Loucy (cell line): ENCODE measurements around the gene SLC25A14.

Source experiments
- H2AFZ ChIP-seq: fragments of 200-600 bp; sonication (generic); 2 replicates; pipeline ENCODE4 v1.6.0; 2016; ENCODE audit warnings: antibody characterized with exemption, mild to moderate bottlenecking, low read length, moderate library complexity
- H3F3A ChIP-seq: fragments of 200-600 bp; 2 replicates; pipeline ENCODE4 v1.6.0; 2016; ENCODE audit warnings: antibody characterized with exemption, low read depth, mild to moderate bottlenecking
- H3K27me3 ChIP-seq: fragments of 200-600 bp; sonication (generic); 2 replicates; pipeline ENCODE4 v1.6.1; 2014; ENCODE audit warnings: low read length, mild to moderate bottlenecking; ENCODE audit not compliant: insufficient read depth, poor library complexity, severe bottlenecking
- H3K36me3 ChIP-seq: fragments of 200-600 bp; sonication (generic); 2 replicates; pipeline ENCODE4 v1.6.1; 2016; ENCODE audit warnings: low read length; ENCODE audit not compliant: insufficient read depth
- H3K4me1 ChIP-seq: fragments of 200-600 bp; sonication (generic); 2 replicates; pipeline ENCODE4 v1.5.1; 2014; ENCODE audit warnings: low read length, mild to moderate bottlenecking; ENCODE audit not compliant: insufficient read depth, poor library complexity, severe bottlenecking
- H3K4me2 ChIP-seq: fragments of 200-600 bp; sonication (generic); 2 replicates; pipeline ENCODE4 v1.6.0; 2014; ENCODE audit warnings: antibody characterized with exemption, low read length, low read depth, mild to moderate bottlenecking; ENCODE audit not compliant: poor library complexity, severe bottlenecking
- H3K4me3 ChIP-seq: fragments of 200-600 bp; sonication (generic); 2 replicates; pipeline ENCODE4 v1.5.1; 2014; ENCODE audit warnings: low read length, mild to moderate bottlenecking, mixed read lengths; ENCODE audit not compliant: poor library complexity, severe bottlenecking
- H3K79me2 ChIP-seq: fragments of 200-600 bp; sonication (generic); 2 replicates; pipeline ENCODE4 v1.6.1; 2014; ENCODE audit warnings: low read length; ENCODE audit not compliant: insufficient read depth
- H3K9ac ChIP-seq: fragments of 200-600 bp; sonication (generic); 2 replicates; pipeline ENCODE4 v1.6.0; 2014; ENCODE audit warnings: mild to moderate bottlenecking, low read depth, low read length, moderate library complexity; ENCODE audit not compliant: poor library complexity, severe bottlenecking
- H3K9me2 ChIP-seq: fragments of 200-600 bp; sonication (generic); replicated peaks from 2 replicates; pipeline ENCODE4 v1.6.1; 2016; ENCODE audit warnings: low read depth, low read length, mixed read lengths
- H3K9me3 ChIP-seq: fragments of 200-600 bp; sonication (generic); 2 replicates; pipeline ENCODE4 v1.6.1; 2014; ENCODE audit warnings: mild to moderate bottlenecking, antibody characterized with exemption, low read length, low read depth; ENCODE audit not compliant: insufficient read depth
- H4K20me1 ChIP-seq: fragments of 200-600 bp; sonication (generic); 2 replicates; pipeline ENCODE4 v1.6.0; 2014; ENCODE audit warnings: antibody characterized with exemption, low read length, mild to moderate bottlenecking; ENCODE audit not compliant: insufficient read depth, poor library complexity, severe bottlenecking
- CTCF ChIP-seq: fragments of 200-600 bp; sonication (generic); conservative IDR thresholded peaks from 2 replicates; pipeline ENCODE4 v1.5.1; 2014; ENCODE audit warnings: mild to moderate bottlenecking, antibody characterized with exemption, low read length
- EZH2phosphoT487 ChIP-seq: fragments of 200-600 bp; IDR thresholded peaks from 2 replicates; pipeline ENCODE4 v1.6.1; 2018; ENCODE audit warnings: antibody characterized with exemption, mild to moderate bottlenecking, moderate library complexity, borderline replicate concordance

The SLC25A14 gene

GRCh38 chrX:130378024-130378669 lies 38.4 kb downstream of the SLC25A14 start:
- no peaks in the 10 kb centered on the region for H4K20me1 ChIP-seq
- no peak overlapping the region for H3K9ac ChIP-seq
- no peak overlapping the region for H2AFZ ChIP-seq
- no peaks in the 10 kb centered on the region for H3K79me2 ChIP-seq
- H3K9me2 ChIP-seq, result no peaks in the 10 kb centered on the region
- no peak overlapping the region for H3K4me3 ChIP-seq
- H3F3A ChIP-seq, result no peaks in the 10 kb centered on the region
- H3K9me3 ChIP-seq, result no peaks in the 10 kb centered on the region
- no peak overlapping the region for H3K4me2 ChIP-seq
- no peaks in the 10 kb centered on the region for H3K4me1 ChIP-seq
- no peaks in the 10 kb centered on the region for H3K36me3 ChIP-seq
- TF ChIP-seq EZH2phosphoT487 (no peak), CTCF (no peak)
- no peaks in the 10 kb centered on the region for H3K27me3 ChIP-seq

GRCh38 chrX:130385520-130385919 lies 45.8 kb downstream of the SLC25A14 start, which contains the start of gene GPR119:
Gene GPR119, minus strand, starts transcription at chrX:130385674. Its CDS starts 227 bp downstream, at chrX:130385447.
- no peaks in the 10 kb centered on the region for H3K27me3 ChIP-seq

GRCh38 chrX:130386408-130386808 lies 46.7 kb downstream of the SLC25A14 start:
- Histone ChIP-seq H3K4me1 (no peaks in the 10 kb centered on the region), H2AFZ (no peak overlapping the region), H4K20me1 (no peaks in the 10 kb centered on the region), H3K9me2 (no peaks in the 10 kb centered on the region), H3K9me3 (no peaks in the 10 kb centered on the region), H3K36me3 (no peaks in the 10 kb centered on the region), H3K27me3 (no peaks in the 10 kb centered on the region), H3K79me2 (no peaks in the 10 kb centered on the region), H3F3A (no peaks in the 10 kb centered on the region), H3K9ac (no peak overlapping the region), H3K4me3 (no peak overlapping the region), H3K4me2 (no peak overlapping the region)
- TF ChIP-seq EZH2phosphoT487 (no peak), CTCF (no peak)

More at GRCh38 chrX:130385520-130385919, 45.8 kb downstream of the SLC25A14 start, which contains the start of gene GPR119:
- Histone ChIP-seq H2AFZ (no peak within 1 kb of the TSS), H3K36me3 (no peaks in the 10 kb centered on the region), H3K4me2 (no peak within 1 kb of the TSS), H3K4me3 (no peak within 1 kb of the TSS), H3K9me2 (no peaks in the 10 kb centered on the region), H3K4me1 (no peaks in the 10 kb centered on the region), H3K79me2 (no peaks in the 10 kb centered on the region), H3K9ac (no peak within 1 kb of the TSS), H4K20me1 (no peaks in the 10 kb centered on the region), H3K9me3 (no peaks in the 10 kb centered on the region), H3F3A (no peaks in the 10 kb centered on the region)
- no peak for TF ChIP-seq CTCF
- TF ChIP-seq EZH2phosphoT487, result no peak
